Activated naive CD4-positive, alpha-beta T cell (primary cell): ENCODE data around the gene MUCL3.
"Not testable (repeated sequence)": the region's sequence is repeated elsewhere in the genome, so short reads cannot be mapped to it uniquely, and the experiment has no call there.

Experiments used
- DNase-seq, 4 experiments: peaks; one replicate each; lab custom pipeline; 2025; lab: John Stamatoyannopoulos, UW

MUCL3 gene, protein sequence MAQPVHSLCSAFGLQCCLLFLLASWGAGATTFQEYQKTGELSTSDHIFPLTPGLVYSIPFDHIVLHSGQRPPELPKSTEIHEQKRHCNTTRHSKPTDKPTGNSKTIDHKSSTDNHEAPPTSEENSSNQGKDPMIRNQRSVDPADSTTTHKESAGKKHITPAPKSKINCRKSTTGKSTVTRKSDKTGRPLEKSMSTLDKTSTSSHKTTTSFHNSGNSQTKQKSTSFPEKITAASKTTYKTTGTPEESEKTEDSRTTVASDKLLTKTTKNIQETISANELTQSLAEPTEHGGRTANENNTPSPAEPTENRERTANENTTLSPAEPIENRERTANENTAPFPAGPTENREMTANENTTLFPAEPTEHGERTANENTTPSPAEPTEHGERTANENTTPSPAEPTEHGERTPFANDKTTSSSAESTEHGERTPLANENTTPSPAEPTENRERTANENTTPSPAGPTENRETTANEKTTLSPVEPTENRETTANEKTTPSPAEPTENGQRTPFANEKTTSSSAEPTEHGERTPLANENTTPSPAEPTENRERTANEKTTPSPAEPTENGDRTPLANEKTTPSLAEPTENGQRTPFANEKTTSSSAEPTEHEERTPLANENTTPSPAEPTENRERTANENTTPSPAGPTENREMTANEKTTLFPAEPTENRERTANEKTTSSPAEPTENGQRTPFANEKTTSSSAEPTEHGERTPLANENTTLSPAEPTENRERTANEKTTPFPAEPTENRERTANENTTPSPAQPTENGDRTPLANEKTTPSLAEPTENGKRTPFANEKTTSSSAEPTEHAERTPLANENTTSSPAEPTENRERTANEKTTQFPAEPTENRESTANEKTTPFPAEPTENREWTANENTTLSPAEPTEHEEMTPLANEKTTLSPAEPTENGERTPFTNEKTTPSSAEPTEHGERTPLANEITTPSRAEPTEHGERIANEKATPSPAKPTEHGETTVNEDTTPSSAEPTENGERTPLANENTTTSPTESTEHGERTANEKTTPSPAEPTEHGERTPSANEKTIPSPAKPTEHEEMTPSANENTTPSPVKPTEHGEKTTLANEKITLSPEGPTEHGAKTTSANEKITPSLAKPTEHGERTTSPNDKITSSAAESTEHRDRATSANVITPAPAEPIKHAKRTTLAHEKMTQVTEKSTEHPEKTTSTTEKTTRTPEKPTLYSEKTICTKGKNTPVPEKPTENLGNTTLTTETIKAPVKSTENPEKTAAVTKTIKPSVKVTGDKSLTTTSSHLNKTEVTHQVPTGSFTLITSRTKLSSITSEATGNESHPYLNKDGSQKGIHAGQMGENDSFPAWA (N-terminal part only)

DNA sequence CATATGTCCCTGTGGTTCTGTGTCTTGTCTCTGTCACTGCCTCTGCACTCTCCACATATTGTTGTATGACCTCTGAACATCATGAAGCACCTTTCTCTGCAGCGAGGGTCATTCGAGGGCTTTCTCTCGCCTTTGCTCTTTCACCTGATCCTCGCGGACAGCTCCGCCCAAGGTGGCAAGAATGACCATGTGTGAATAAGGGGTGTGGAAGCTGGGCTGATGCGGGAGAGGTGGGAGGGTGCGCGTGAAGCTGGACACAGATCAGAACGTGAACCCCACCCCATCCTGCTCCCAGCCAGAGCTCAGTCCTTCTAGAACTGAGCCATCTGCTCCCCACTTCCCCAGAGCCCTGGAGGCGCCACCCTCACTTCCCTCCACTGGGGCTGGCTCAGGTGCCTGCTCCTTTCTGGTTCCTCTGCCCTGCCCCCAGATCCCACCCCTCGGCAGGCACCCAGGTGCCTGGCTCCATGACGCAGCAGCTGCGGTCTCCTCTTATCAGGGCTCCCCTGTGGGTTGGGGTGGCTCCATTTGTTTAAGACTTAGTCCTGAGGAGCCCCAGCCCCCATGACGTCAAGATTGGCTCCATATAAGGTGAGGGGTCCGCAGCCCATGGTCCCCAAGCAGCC lies at the start of gene MUCL3:
TSS of gene MUCL3 (plus strand) at position 613 of the 626 bp plus-strand sequence. CDS start 27 bp downstream, outside the sequence.
- DNase-seq, result no peak

DNA sequence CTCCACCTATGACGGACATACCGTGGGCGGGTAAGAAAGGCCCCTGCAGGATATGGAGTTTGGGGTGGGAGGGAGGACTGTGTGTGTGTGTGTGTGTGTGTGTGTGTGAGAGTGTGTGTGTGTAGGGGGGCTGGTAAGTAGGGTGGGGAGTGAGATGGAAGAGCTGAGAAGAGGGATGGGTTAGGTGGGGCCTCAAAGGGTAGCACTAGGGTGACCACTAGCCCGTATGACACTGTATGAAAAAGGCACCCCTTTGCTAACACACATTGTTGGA lies 49.4 kb upstream of the MUCL3 start:
- DNase-seq, result no peak

- no peak for DNase-seq
Observed at GRCh38 chr6:30891816-30892538, 48.8 kb upstream of the MUCL3 start.

DNA sequence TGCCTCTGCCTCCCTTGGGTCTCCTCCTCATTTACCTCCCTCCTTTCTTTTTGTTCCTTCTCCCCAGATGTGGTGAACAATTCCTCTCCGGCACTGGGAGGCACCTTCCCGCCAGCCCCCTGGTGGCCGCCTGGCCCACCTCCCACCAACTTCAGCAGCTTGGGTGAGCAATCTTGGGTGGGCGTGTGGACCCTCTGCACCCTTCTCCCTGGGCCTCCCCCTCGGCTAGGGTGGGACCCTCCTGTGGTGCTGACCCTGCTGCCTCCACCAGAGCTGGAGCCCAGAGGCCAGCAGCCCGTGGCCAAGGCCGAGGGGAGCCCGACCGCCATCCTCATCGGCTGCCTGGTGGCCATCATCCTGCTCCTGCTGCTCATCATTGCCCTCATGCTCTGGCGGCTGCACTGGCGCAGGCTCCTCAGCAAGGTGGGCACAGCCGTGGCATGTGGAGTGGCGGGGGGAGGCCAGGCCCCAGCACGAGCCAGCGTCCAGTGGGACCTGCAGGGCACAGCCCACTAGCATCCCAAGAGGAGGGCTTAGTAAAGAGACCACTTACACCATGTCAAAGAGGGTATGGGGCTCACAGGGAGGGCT lies 47.7 kb upstream of the MUCL3 start:
- DNase-seq, result no peak

GRCh38 chr6:30893666-30894065 lies 47.1 kb upstream of the MUCL3 start:
- no peak for DNase-seq

GRCh38 chr6:30894381-30894780 lies 46.4 kb upstream of the MUCL3 start:
- no peak for DNase-seq

GRCh38 chr6:30894935-30895334 lies 45.8 kb upstream of the MUCL3 start:
- no peak for DNase-seq

- DNase-seq, result no peak
Observed at GRCh38 chr6:30895343-30895742, 45.4 kb upstream of the MUCL3 start.

GRCh38 chr6:30896541-30896940 lies 44.2 kb upstream of the MUCL3 start:
- DNase-seq, result no peak

DNA sequence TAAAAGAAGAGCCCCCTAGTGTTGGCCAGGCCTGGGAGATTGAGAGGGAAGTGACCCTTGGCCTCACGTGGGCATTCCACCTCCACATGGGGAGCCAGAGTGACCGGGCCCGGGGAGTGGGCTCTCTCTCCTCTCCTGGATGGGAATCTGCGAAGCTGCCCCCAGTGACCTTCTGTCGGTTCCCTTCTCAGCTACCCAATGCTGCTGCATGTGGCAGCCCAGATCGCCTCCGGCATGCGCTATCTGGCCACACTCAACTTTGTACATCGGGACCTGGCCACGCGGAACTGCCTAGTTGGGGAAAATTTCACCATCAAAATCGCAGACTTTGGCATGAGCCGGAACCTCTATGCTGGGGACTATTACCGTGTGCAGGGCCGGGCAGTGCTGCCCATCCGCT lies 42.9 kb upstream of the MUCL3 start:
- no peak for DNase-seq

- DNase-seq, result no peak
Observed at GRCh38 chr6:30898750-30899360, 41.9 kb upstream of the MUCL3 start.

- no peak for DNase-seq
Observed at GRCh38 chr6:30900863-30901417, 39.8 kb upstream of the MUCL3 start.

DNA sequence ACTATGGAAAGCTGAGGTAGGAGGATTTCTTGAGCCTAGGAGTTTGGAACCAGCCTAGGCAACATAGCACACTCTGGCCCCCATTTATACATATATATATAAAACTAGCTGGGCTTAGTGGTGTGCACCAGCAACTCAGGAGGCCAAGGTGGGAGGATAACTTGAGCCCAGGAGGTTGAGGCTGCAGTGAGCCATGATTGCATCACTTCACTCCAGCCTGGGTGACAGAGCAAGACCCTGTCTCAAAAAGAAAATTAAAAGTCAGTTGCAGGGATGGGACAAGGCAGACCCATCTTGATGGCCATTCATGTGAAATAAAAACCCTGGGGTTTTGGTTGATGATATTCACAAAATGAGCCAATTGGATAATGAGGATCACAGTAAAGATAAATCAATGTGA lies 39.3 kb upstream of the MUCL3 start:
- DNase-seq, result no peak

DNA sequence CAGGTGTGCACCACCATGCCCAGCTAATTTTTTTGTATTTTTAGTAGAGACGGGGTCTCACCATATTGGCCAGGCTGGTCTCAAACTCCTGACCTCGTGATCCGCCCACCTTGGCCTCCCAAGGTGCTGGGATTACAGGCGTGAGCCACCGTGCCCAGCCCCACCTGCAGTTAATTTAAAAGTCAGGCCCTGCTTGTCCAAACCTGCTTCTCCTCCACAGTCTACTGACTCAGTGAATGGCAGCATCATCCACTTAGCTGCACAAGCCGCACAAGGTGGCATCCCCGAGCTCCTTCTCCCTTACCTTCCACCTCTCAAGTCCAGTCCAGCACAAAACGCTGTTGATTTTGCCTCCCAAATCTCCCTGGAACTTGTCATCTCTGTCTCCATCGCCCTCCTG lies 38.6 kb upstream of the MUCL3 start:
- not testable (repeated sequence) for DNase-seq

DNA sequence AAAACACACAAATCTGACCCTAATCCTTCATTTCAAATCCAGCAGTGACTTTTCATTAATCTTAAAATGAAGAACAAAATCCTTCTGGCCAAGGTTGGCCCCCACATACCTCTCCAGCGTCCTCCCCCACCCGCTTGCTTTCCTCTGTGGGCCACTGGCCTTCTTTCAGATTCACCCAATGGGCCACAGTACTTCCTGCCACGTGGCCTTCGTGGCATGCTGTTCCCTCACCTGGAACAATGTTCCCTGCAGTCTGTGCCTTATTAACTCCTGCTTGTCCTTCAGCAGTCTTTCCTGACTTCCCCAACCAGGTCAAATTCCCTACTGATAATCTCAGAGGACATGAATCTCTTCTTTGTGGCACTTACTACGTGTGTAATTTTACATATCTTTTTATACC lies 38.1 kb upstream of the MUCL3 start:
- DNase-seq, result no peak

DNA sequence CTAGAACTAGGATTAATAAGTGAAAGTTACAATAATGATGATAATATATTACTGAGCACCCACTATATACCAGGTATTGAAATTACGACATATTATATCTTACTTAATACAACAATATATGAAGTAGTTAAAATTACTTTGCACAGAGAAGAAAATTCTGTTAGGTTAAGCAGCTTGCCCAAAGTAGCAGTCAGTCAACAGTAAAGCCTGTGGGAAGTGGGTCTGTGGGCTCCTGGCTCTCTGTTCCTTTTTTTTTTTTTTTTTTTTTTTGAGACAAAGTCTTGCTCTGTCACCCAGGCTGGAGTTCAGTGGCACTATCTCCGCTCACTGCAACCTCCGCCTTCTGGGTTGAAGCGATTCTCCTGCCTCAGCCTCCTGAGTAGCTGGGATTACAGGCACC lies 37.5 kb upstream of the MUCL3 start:
- DNase-seq, result no peak

DNA sequence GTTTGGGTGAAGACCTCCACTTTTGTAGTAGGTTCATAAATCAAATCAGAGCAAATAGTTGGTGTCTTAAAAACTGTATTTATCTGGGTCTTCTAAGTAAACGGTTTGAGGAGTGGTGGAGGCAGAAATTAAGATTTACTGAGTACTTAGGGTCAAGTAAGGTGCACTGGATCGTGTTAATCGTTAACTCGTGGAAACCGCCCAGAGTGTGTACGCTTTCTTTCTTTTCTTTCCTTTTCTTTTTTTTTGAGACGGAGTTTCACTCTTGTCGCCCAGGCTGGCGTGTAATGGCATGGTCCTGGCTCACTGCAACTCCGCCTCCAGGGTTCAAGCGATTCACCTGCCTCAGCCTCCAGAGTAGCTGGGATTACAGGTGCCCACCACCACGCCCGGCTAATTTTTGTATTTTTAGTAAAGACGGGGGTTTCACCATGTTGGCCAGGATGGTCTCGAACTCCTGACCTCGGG lies 33.4 kb upstream of the MUCL3 start:
- not testable (repeated sequence) for DNase-seq

- peak; percentile 78 to 91 (median 79) for DNase-seq
Observed at GRCh38 chr6:30907758-30908591, 32.8 kb upstream of the MUCL3 start, which contains the start of gene GTF2H4. Gene GTF2H4 (plus strand): TSS chr6:30908207.

- DNase-seq, result no peak
Observed at GRCh38 chr6:30908700-30909099, 32.1 kb upstream of the MUCL3 start.
